GM21367 (cell line): ENCODE measurements around the gene PFKFB4.
"Not testable (repeated sequence)": the region's sequence is repeated elsewhere in the genome, so short reads cannot be mapped to it uniquely, and the experiment has no call there.

Source experiments
- ATAC-seq: cut with Tn5 transposase; IDR thresholded peaks from one replicate; pipeline ENCODE4 v1.9.1; 2021; ENCODE audit not compliant: unreplicated experiment

The PFKFB4 gene

DNA sequence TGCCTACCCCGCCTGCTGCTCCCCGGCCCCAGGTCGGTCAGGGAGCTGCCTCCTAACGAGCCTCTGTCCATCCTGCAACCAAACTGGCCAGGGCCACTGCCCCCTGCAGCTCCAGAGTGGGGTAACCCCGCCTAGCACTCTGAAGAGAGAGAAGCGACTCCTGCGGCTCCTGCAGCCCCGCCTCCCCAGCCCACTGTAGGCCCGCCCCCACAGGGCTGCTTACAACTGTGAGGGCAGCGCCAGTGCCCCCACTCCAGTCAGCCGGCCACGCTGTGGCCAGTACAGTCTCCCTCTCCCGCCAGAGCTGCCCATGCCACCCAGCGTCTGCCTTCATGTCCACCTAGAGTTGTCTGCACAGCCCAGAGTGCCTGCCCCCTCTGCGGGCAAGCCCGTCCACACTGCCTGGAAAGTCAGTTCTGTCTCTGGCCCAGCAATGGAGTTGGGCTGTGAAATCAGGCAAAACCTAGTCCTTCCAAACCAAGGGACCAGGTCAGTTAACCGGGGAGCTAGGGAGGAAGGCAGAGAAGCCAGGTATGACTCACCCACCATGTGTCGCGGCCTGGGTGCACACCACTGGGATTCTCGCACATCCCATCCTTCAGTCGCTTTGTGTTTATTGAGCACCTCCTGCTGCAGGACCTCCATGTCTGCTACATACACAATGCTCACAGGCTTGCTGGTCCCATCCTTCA lies 4.6 kb upstream of the PFKFB4 start:
- ATAC-seq: no peak

DNA sequence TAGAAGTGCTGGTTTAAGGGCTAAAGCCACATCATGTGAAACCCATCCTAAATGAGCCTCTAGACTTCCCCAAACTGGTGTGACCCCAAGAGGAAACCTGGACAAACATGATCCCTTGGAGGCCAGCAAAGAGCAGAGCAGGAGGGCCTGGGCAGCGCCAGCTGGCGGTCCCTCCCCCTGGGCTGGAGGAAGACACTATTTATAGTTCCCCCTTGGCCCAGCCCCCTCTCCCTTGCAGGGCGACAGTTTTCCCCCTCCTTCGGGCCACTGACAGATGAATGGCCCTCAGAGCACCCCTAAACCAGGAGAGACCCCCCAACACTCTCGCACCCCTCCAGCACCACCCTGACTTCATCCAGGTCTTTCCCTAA lies 4.0 kb upstream of the PFKFB4 start:
- ATAC-seq: no peak

DNA sequence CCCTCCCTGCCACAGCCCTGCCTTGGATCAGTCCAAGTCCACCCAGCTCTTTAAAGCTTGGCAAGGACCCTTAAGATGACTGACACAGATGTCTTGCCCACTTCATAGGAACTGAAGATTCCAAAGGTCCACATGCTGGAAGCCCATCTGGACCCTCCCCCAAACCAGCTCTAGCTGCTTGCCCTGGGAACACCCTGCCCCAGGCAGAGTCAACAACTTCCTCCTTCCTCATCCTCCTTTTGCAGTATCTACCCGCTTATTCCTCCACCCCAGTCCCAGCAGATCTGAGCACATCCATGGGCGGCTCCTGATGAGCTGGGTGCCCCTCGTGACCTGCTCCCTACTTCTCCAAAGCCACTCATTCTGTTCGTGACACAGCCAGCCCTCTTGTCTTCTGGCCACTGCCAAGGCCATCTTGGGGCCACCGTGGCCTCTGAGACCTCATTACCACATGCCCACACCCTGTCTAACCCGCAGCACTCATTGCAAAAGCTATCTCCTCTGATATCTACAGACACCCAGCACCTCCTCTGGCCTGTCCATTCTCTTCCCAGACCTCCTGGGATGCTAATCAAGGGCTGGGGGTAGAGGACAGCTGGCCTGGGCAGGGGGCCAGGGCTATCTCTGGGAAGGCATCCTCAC lies 2.0 kb upstream of the PFKFB4 start:
- no peak for ATAC-seq

DNA sequence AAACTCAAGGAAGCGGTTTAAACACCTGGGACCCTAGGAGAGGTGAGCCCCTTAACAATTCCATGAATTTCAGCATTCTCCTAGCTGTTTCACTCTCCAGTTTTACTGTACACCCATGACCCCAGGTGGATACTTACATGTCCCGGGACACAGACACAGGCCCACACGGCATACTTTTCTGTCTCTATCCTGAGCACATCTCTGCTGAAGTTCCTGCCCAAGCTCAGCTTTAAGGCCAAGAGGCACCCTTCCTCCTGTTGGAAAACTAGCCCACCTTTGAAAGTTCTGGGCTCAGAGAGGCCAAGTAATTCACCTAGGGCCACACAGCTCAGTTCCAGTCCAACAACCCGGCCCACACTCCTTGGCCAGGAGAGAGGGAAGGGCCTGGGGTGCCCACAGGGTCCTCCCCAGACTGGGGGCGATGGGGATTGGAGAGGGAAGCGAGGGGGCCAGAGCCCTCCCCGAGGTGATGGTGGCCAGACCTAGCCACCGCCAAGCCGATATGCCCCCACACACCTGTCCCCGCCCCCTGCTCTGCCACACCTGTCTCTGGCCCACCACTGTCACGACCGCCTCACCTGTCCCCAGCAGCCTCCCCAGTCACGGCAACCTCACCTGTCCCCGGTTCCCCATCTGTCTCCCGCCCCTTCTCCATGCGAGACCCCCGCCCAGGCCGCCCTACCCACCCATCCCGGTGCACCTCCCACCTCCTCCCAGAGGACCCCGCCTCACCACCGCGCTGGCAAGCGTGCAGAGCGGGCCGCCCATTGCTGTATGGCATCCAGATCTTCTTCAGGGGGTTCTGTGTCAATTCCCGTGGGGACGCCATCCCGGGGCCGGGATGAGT lies 431 bp downstream of the PFKFB4 start:
- no peak for ATAC-seq

DNA sequence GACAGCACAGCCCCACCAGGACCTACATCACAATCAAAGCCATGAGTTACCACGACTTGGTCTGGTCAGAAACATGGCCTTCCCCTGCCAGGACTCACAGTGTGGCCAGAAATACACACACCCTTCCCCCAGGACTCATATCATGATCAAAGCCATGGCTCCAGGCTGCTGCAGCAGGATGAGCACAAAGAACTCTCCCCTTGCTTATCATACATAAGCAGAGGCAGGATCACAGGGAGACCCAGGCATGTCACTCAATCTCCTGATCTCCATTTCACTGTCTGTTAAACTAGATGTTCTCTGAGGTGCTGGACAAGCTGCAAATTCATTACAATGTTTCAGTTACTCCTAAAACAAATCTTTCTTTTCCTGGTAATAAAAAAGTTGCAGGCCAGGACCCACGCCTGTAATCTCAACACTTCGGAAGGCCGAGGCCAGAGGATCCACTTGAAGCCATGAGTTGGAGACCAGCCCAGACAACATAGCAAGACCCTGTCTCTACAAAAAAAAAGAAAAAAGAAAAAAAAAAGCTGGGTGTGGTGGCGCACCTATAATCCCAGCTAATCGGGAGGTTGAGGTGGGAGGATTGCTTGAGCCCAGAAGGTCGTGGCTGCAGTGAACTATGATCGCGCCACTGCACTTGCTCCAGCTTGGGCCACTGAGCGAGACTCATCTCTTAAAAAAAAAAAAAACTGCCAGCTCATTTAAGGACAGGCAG lies 1.2 kb downstream of the PFKFB4 start:
- ATAC-seq: no peak

DNA sequence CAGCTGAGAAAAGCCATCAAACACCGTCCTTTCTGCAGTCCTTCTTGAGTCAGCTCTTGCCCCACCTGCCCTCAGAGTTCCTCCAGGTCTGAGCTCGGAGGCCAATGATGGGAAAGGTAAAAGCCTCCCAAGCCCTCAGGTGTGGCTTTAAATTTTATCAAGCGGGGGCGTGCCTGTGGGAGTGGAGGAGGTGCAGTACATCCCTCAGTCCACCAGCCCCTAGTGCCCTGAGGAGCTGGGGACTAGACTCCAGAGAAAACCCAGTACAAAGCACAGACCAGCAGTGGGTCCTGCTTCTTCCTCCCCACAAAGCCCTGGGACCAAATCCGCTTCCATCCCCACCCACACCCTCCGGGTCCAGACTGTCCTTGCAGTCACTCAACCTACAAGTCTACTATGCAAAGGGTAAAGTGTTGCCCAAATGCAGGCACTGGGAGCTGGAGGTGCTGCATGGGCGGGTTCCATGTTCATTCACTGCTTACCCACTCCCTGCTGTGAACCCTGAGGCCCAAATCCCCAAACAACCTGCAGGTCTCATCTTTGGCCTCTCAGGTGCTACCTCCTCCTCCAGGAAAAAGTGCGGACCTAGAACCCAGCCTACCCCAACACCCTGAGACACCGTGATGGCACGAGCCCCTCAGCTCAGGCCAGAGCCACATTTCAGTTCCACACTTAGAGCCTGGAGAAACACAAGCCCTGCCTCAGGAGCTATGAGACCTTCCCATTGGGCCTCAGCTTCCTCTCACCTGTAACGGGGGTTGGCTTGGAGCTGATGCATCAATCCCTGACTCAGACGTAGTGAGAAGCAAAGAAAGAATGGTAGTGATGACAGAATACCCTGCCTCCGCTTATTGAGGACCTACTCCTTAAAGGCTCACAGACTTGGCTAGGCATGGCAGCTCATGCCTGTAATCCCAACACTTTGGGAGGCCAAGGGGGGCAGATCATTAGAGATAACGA lies 2.4 kb downstream of the PFKFB4 start:
- no peak for ATAC-seq

DNA sequence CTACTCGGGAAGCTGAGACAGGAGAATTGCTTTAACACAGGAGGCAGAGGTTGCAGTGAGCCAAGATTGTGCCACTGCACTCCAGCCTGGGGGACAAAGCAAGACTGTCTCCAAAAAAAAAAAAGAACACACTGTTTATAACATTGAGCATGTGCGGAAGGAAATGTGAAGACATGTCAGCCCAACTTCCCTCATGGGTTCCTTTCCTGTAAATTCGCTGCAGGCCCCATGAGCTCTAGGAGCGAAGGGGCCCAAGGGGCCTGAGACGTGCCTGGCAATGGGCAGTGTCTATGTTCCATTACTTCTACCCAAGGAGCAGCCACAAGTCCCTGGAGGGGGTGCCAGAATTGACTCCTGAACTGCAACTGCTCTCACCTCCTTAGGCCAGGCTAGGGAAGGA lies 3.2 kb downstream of the PFKFB4 start:
- ATAC-seq: no peak

DNA sequence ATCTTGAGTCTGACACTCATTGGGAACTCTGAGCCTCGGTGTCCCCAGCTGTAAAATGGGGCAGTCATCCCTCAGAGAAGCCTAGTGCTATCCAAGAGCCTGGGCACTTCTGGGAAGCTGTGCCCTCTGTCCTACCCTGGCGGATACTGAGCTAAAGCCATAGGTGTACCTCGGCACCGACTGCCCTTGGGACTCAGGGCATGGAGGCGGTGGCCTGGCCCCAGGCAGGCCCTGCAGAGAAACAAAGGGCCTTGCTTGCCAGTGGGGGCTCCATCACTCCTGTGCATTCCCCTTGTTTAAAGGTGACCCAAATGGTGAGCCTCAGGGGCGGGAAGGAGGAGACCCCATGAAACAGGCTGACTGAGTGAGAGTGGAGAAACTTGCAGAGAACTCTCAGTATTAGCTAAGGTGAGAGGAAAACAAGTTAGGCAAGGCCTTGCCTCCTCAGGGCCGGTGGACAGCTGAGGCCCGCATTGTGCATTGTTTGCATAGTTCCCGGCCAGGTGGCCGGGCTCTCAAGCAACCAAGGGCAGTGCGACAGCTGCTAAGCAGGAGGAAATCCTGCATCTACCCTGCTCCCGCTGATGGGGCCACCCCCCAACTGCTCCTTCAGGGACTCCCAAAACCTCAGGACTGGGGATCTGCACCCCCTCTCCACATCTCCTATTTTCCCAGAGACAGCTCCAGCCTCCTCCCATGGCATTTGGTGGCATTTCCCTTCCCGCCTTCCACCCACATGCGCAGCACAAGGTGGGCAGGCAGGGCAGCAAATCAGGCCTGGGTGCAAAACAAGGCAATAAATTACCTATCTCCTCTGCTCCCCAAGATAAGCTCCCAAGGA lies 4.3 kb downstream of the PFKFB4 start:
- ATAC-seq: no peak

DNA sequence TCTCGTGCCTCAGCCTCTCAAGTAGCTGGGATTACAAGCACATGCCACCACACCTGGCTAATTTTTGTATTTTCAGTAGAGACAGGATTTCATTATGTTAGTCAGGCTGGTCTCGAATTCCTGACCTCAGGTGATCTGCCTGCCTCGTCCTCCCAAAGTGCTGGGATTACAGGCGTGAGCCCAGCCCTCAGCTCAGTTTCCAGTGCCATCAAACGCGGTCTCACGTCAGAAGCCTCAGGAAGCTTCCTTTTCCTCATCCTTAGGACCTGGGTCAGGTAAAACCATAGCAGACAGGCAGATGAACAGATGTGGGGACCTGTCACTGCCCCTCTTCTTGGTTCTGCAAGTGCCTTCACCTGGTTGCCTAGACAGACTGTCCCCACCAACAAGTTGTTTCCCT lies 5.0 kb downstream of the PFKFB4 start:
- ATAC-seq: not testable (repeated sequence)

DNA sequence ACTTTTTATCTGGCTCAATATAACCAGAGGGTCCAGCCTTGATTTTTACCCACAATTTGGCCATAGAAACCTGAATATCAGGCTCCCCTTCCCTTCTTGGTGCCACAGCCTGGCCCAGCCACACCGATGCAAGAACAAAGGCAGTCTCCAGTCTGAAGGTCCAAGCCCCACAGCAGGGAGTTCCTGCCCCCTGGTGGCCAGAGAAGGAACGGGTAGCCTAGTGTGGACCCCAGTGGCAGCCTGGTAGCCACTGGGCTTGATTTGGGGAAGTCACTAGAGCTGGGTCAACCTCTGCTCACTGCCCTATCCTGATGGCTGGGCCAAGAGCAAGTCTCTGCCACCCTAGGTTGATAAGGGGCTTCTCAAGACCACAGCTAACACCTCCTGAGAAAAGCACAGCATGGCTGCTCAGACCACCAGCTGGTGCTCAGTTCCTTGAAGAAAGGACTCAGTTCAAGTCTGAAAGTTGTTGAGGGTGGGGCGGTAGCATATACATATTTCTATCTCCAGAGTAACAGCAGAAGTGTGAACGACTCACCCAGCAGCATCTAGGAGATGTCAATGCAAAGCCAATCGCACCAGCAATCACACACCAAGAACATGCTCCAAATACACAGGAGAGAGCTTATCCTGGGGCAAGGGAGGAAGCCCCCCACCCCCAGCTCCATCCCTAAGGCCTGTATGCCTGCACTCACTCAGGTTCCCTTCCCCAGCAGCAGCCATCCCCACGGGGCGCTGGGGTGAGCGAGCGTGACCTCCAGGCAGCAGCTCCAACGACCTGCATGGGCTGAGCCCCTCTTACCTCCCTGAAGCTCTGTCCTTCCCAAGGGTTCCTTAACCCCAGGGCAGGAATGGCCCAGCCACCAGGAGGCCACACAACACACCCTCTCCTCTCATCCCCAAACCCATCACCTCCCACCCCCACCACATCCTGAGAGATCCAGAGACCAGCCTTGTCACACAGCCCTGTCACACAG lies 7.6 kb downstream of the PFKFB4 start:
- no peak for ATAC-seq

DNA sequence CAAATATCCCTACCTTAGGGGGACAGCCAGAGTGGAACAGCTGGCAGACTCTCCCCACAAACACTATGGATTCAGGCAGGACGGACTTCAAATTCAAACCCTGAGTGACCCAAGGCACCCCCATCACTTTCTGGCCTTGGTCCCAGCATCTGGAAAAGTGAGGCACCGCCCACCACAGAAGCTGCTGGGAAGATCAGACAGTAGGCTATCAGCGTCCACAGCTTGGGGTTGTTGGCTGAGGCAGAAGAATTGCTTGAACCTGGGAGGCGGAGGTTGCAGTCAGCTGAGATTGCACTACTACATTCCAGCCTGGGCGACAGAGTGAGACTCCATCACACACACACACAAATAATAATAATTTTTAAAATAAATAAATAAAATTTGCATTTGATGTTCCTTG lies 8.5 kb downstream of the PFKFB4 start:
- no peak for ATAC-seq

DNA sequence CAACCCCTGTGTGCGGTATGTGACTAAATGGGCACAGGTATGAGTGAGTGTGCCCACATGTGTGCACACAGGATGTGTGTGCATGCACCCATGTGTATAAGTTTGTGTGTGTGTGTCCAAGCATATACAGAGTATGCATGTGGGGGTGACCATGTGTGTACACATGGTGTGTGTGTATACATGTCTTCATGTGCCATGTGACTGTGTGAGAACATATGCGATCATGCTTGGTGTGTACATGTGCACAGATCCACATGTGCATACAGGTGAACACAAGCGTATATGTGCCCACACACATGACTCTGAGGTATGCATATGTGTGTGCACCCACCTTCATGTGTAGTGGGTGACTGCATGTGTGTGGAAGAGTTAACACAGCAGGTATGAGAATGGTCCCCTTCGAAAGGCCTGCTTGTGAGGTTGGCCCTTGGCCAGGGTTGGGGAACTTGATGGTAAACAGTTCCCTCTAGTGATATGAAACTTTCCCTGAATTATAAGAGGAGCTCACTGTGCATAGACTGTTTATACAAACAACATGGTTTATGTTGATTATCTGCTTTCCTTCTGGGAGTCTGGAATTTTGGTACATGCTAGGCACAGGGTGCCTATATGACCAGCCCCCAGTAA lies 10.3 kb downstream of the PFKFB4 start:
- ATAC-seq: no peak

DNA sequence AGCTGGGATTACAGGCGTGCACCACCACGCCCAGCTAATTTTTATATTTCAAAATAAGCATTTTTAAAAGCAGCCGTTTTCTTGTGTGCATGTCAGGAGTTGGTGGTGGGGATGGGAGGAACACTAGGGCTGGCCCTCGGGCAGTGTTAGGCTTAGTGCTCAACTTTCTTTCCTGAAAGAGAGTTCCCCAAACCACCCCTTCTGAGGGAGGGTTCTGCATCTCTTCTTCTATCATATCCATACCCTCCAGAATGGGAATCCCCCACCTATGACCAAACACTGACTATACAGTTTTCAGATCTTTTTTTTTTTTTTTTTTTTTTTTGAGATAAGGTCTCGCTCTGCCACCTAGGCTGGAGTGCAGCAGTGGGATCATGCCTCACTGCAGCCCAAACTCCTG lies 12.5 kb downstream of the PFKFB4 start:
- no peak for ATAC-seq

DNA sequence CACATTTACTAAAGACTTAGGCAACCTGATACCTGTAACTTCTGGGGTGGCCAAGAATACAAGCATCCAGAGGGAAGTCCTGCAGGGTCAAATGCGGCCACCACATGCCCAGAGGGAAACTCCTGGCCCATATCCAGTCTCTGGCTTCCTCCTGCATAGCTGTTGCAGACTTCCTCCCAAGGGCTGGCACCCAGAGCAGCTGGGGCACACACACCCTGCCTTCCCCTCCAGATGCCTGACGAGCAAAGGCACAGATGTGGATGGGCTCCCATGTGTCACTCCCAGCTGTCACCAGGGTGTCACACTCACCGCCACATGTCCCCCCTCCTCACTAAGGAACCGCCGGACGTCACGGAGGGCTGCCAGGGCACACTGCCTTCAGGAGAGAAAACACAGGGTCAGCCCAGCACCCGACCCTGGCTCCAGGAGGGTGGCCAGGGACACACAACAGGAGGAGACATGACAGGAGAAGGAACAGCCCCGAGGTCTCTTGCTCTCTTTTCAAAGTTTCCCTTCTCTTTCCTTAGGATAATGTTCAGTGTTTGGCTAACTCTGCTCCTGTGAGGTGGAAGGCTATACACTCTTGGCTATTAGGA lies 13.2 kb downstream of the PFKFB4 start:
- no peak for ATAC-seq

DNA sequence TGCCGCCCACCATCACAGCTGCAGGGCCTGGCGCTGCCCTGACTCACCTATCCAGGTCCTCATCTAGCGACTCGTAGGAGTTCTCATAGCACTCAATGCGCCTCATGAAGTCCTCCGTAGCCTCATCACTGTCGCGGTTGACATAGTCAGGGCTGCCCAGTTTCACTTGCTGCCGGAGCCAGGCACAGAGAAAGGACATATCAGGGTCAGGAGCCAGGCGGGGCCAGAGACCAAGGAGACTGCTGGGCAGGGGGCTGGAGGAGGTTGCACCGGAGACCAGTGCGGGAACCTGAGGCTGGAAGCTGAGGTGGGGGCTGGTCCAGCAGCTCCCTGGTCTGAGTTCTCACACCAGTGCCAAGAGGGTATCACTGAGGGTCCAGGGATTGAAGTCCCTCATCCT lies 18.2 kb downstream of the PFKFB4 start:
- ATAC-seq: no peak

DNA sequence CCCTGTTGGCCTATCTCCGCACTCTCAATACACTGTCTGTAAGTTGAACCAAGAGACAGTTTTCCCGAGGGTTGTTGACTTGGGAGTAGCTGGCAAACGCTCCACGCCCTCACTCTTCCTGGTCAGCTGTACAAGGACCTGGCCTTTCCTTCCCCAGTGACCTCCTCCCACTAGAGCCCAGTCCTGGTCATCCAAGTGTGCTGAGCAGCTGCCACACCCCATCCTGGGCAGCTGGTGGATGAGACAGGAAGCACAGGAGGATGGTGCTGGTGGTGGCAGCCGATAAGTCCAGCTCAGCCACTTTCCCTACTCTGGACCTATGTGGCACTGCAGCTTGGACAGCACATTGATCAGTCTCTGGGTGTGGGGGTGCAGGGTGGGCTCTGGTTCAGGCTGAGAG lies 19.8 kb downstream of the PFKFB4 start:
- no peak for ATAC-seq

DNA sequence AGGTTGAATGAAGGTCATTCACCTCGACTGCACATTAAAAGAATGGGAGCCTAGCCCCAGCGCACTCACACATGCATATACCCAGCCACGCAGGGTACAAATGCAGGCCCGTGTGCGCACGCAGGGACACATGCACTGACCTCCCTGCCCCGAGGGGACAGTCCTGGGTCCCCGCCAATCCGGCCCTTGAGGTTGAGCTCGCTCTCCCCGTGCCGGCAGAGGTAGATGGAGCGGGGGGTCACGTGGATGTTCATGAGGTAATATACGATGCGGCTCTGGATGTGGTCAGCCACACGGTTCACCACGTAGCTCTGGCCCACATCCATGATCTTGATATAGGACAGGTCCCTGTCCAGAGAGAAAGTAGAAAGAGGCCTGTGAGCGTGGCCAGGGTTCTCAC lies 20.5 kb downstream of the PFKFB4 start:
- ATAC-seq: no peak
